WTC11 (cell line): ENCODE results near the gene UBE3C. TPM values are rescaled to one million over a fixed set of nuclear protein-coding genes. Genes with fewer than 3 reads are reported as not detected.

ENCODE experiments used
- ATAC-seq: fragments of 200-7000 bp; cut with Tn5 transposase; 2 replicates; pipeline ENCODE4 v1.10.0; 2021; ENCODE audit warnings: mild to moderate bottlenecking, moderate library complexity
- Bru-seq: library from RNA; stranded (reverse); fragments of 400-500 nt; gene quantifications from one replicate; lab custom pipeline; 2021; lab: Mats Ljungman, UMichigan
- CTCF ChIA-PET: fragments of 300-600 bp; sonication (Branson Sonifier 250); formaldehyde crosslinking; loops from one replicate; lab custom pipeline; 2021; ENCODE audit warnings: antibody characterized with exemption; lab: Charles Lee
- POLR2A ChIA-PET: fragments of 350-600 bp; sonication (Branson Sonifier 250); formaldehyde crosslinking; loops from one replicate; lab custom pipeline; 2021; ENCODE audit warnings: antibody characterized with exemption; lab: Charles Lee
- DNase-seq: peaks from one replicate; pipeline ENCODE4 v3.0.0; 2021; ENCODE audit warnings: low spot score
- H3K27ac Mint-ChIP-seq: 2 replicates; pipeline ENCODE4 v1.8.0; 2021; ENCODE audit warnings: mixed read lengths
- H3K27me3 Mint-ChIP-seq: 2 replicates; pipeline ENCODE4 v1.8.0; 2021; ENCODE audit warnings: low read depth, mild to moderate bottlenecking, moderate library complexity, mixed read lengths
- H3K36me3 Mint-ChIP-seq: 2 replicates; pipeline ENCODE4 v1.8.0; 2021; ENCODE audit warnings: mixed read lengths
- H3K4me1 Mint-ChIP-seq: 2 replicates; pipeline ENCODE4 v1.8.0; 2022; ENCODE audit warnings: mixed read lengths
- H3K4me3 Mint-ChIP-seq: 2 replicates; pipeline ENCODE4 v1.8.0; 2021; ENCODE audit warnings: mild to moderate bottlenecking, moderate library complexity, mixed read lengths
- H3K9me3 Mint-ChIP-seq: 2 replicates; pipeline ENCODE4 v1.8.0; 2021; ENCODE audit warnings: mixed read lengths
- CBFB ChIP-seq: sonication (generic); formaldehyde crosslinking; IDR thresholded peaks from 2 replicates; pipeline ENCODE4 v1.8.1; 2022; ENCODE audit warnings: mild to moderate bottlenecking, low read depth, missing genetic modification reagents
- E2F4 ChIP-seq: sonication (generic); formaldehyde crosslinking; IDR thresholded peaks from 2 replicates; pipeline ENCODE4 v1.8.1; 2022; ENCODE audit warnings: low read depth, mild to moderate bottlenecking, moderate library complexity, missing genetic modification reagents, borderline replicate concordance
- ELF4 ChIP-seq: sonication (generic); formaldehyde crosslinking; IDR thresholded peaks from 2 replicates; pipeline ENCODE4 v1.8.1; 2022; ENCODE audit warnings: low read depth, mild to moderate bottlenecking, moderate library complexity, missing genetic modification reagents
- FOXJ3 ChIP-seq: sonication (generic); formaldehyde crosslinking; IDR thresholded peaks from 2 replicates; pipeline ENCODE4 v1.9.0; 2021; ENCODE audit warnings: missing genetic modification reagents, mild to moderate bottlenecking, borderline replicate concordance
- GABPB1 ChIP-seq: sonication (generic); formaldehyde crosslinking; IDR thresholded peaks from 2 replicates; pipeline ENCODE4 v1.8.1; 2023; ENCODE audit warnings: mild to moderate bottlenecking, missing genetic modification reagents
- GRHL2 ChIP-seq: fragments of 250-450 bp; sonication (Bioruptor Pico); IDR thresholded peaks from 2 replicates; pipeline ENCODE4 v1.8.0; 2022; ENCODE audit warnings: mild to moderate bottlenecking, moderate library complexity; ENCODE audit not compliant: insufficient replicate concordance, severe bottlenecking
- GTF2I ChIP-seq: fragments of 250-450 bp; sonication (Bioruptor Pico); conservative IDR thresholded peaks from 2 replicates; pipeline ENCODE4 v1.4.0; 2021; ENCODE audit warnings: mild to moderate bottlenecking
- HMGA2 ChIP-seq: fragments of 250-450 bp; sonication (Bioruptor Pico); IDR thresholded peaks from 2 replicates; pipeline ENCODE4 v1.4.0; 2021; ENCODE audit warnings: mild to moderate bottlenecking, moderate library complexity
- JUN ChIP-seq: sonication (generic); formaldehyde crosslinking; IDR thresholded peaks from 2 replicates; pipeline ENCODE4 v1.8.0; 2023; ENCODE audit warnings: mild to moderate bottlenecking, missing genetic modification reagents
- NFATC4 ChIP-seq: fragments of 250-450 bp; sonication (Bioruptor Pico); IDR thresholded peaks from 2 replicates; pipeline ENCODE4 v1.9.0; 2021; ENCODE audit warnings: mild to moderate bottlenecking
- NR2C2 ChIP-seq: sonication (generic); formaldehyde crosslinking; IDR thresholded peaks from 2 replicates; pipeline ENCODE4 v1.8.0; 2022; ENCODE audit warnings: mild to moderate bottlenecking, missing genetic modification reagents
- SMAD3 ChIP-seq: sonication (generic); formaldehyde crosslinking; IDR thresholded peaks from 2 replicates; pipeline ENCODE4 v1.8.0; 2022; ENCODE audit warnings: missing genetic modification reagents, mild to moderate bottlenecking, borderline replicate concordance
- SMAD4 ChIP-seq: sonication (generic); formaldehyde crosslinking; IDR thresholded peaks from 2 replicates; pipeline ENCODE4 v1.8.0; 2022; ENCODE audit warnings: mild to moderate bottlenecking, missing genetic modification reagents
- SP1 ChIP-seq: sonication (generic); formaldehyde crosslinking; conservative IDR thresholded peaks from 2 replicates; pipeline ENCODE4 v1.8.1; 2022; ENCODE audit warnings: missing genetic modification reagents
- TEAD1 ChIP-seq: sonication (generic); formaldehyde crosslinking; IDR thresholded peaks from 2 replicates; pipeline ENCODE4 v1.8.0; 2022; ENCODE audit warnings: mild to moderate bottlenecking, missing genetic modification reagents
- USF2 ChIP-seq: sonication (generic); formaldehyde crosslinking; IDR thresholded peaks from 2 replicates; pipeline ENCODE4 v1.8.1; 2023; ENCODE audit warnings: mild to moderate bottlenecking, missing genetic modification reagents, moderate library complexity
- ZBTB21 ChIP-seq: sonication (generic); formaldehyde crosslinking; IDR thresholded peaks from 2 replicates; pipeline ENCODE4 v1.8.1; 2023; ENCODE audit warnings: mild to moderate bottlenecking, missing genetic modification reagents, borderline replicate concordance
- ZNF121 ChIP-seq: sonication (generic); formaldehyde crosslinking; IDR thresholded peaks from 2 replicates; pipeline ENCODE4 v1.8.0; 2023; ENCODE audit warnings: missing genetic modification reagents
- ZNF138 ChIP-seq: sonication (generic); formaldehyde crosslinking; conservative IDR thresholded peaks from 2 replicates; pipeline ENCODE4 v1.8.1; 2022; ENCODE audit warnings: mild to moderate bottlenecking, moderate library complexity, missing genetic modification reagents
- ZNF232 ChIP-seq: sonication (generic); formaldehyde crosslinking; IDR thresholded peaks from 2 replicates; pipeline ENCODE4 v1.8.0; 2022; ENCODE audit warnings: mild to moderate bottlenecking, missing genetic modification reagents
- ZNF263 ChIP-seq: sonication (generic); formaldehyde crosslinking; IDR thresholded peaks from 2 replicates; pipeline ENCODE4 v1.8.1; 2022; ENCODE audit warnings: low read depth, mild to moderate bottlenecking, moderate library complexity, missing genetic modification reagents
- ZNF423 ChIP-seq: fragments of 250-450 bp; sonication (Bioruptor Pico); IDR thresholded peaks from 2 replicates; pipeline ENCODE4 v2.1.2; 2022; ENCODE audit warnings: mild to moderate bottlenecking, moderate library complexity
- ZNF532 ChIP-seq: fragments of 250-450 bp; sonication (Bioruptor Pico); IDR thresholded peaks from 2 replicates; pipeline ENCODE4 v1.9.0; 2021; ENCODE audit warnings: mild to moderate bottlenecking, borderline replicate concordance
- long read RNA-seq, 3 experiments: library from RNA in 1 of 3; library from capped mRNA in 1 of 3; library from polyadenylated mRNA in 1 of 3; unstranded in 2 of 3; stranded (forward) in 1 of 3; transcript quantifications; one replicate each; pipeline ENCODE4 v2.0.0, GENCODE V29; 2021
- total RNA-seq: library from RNA; stranded (reverse); gene quantifications from 3 replicates; pipeline ENCODE4 v1.2.3, GENCODE V29; 2021
- TF ChIP-seq, protein P1 (sequence below): fragments of 250-450 bp; sonication (Bioruptor Pico); IDR thresholded peaks from 2 replicates; pipeline ENCODE4 v1.8.0; 2021; ENCODE audit warnings: mild to moderate bottlenecking
- TF ChIP-seq, protein P2 (sequence below): sonication (generic); formaldehyde crosslinking; IDR thresholded peaks from 2 replicates; pipeline ENCODE4 v1.8.0; 2022; ENCODE audit warnings: missing genetic modification reagents

UBE3C gene
- total RNA-seq (52.4 to 59.7 TPM (median 53.8 TPM) in 3 replicates), Bru-seq, nascent RNA (percentile 91 among the genes with signal in this experiment)
- long read RNA-seq, experiment 1, full-length matches to known transcripts: 145 of 246 reads
- long read RNA-seq, experiment 1, partial matches to known transcripts: 52 of 246 reads
- long read RNA-seq, experiment 1, other reads (novel, unspliced or antisense): 49 of 246 reads
- long read RNA-seq, experiment 2, partial matches to known transcripts: 24 of 82 reads
- long read RNA-seq, experiment 2, other reads (novel, unspliced or antisense): 54 of 82 reads
- long read RNA-seq, experiment 3, partial matches to known transcripts: 2 of 3 reads
- long read RNA-seq, experiment 3, other reads (novel, unspliced or antisense): 1 of 3 reads

GRCh38 chr7:157138424-157139110 is at the start of gene UBE3C:
Gene UBE3C (plus strand): TSS chr7:157138926. CDS start chr7:157139273, 347 bp downstream.
- Mint-ChIP-seq H3K27me3 (no peaks in the 10 kb centered on the region; the same call in 1 of the 2 replicates), H3K4me3 (peak within 1 kb of the TSS; percentile 84), H3K9me3 (no peaks in the 10 kb centered on the region), H3K4me1 (peaks cover 33% of the 10 kb centered on the region), H3K36me3 (peaks cover 26% of the 10 kb centered on the region), H3K27ac (0 out of 2 replicates have a peak within 1 kb of the TSS, but pooled peaks have one; percentile 36)
- ChIA-PET CTCF (interaction anchor here (0.5 kb wide), 1 partner anchor 239 kb away, joined by 3 read pairs; no protein-coding TSS in a partner anchor), POLR2A (no interaction called here)
- peak; percentile 83 for ATAC-seq
- DNase-seq: peak; percentile 85
- no peak for TF ChIP-seq ZNF121 (CRISPR knock-in tag)
- TF ChIP-seq HMGA2 (CRISPR knock-in tag): no peak
- peak; percentile 88 for TF ChIP-seq TEAD1 (CRISPR knock-in tag)
- no peak for TF ChIP-seq GTF2I (CRISPR knock-in tag)
- TF ChIP-seq ZNF532 (CRISPR knock-in tag): no peak
- TF ChIP-seq SMAD4 (CRISPR knock-in tag): no peak
- TF ChIP-seq ZNF263 (CRISPR knock-in tag): peak; percentile 38; the same call in 1 of the 2 replicates
- no peak for TF ChIP-seq ELF4
- no peak for TF ChIP-seq E2F4 (CRISPR knock-in tag)
- TF ChIP-seq ZNF138: no peak
- TF ChIP-seq NR2C2 (CRISPR knock-in tag): no peak
- no peak for TF ChIP-seq GABPB1 (CRISPR knock-in tag)
- TF ChIP-seq JUN (CRISPR knock-in tag): no peak
- no peak for TF ChIP-seq USF2 (CRISPR knock-in tag)
- TF ChIP-seq ZNF232: peak; percentile 96
- TF ChIP-seq CBFB (CRISPR knock-in tag): no peak
- TF ChIP-seq, protein P1, sequence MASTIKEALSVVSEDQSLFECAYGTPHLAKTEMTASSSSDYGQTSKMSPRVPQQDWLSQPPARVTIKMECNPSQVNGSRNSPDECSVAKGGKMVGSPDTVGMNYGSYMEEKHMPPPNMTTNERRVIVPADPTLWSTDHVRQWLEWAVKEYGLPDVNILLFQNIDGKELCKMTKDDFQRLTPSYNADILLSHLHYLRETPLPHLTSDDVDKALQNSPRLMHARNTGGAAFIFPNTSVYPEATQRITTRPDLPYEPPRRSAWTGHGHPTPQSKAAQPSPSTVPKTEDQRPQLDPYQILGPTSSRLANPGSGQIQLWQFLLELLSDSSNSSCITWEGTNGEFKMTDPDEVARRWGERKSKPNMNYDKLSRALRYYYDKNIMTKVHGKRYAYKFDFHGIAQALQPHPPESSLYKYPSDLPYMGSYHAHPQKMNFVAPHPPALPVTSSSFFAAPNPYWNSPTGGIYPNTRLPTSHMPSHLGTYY (CRISPR knock-in tag): no peak
- no peak for TF ChIP-seq SMAD3 (CRISPR knock-in tag)
- no peak for TF ChIP-seq FOXJ3
- TF ChIP-seq SP1: peak; percentile 94
- TF ChIP-seq, protein P2, sequence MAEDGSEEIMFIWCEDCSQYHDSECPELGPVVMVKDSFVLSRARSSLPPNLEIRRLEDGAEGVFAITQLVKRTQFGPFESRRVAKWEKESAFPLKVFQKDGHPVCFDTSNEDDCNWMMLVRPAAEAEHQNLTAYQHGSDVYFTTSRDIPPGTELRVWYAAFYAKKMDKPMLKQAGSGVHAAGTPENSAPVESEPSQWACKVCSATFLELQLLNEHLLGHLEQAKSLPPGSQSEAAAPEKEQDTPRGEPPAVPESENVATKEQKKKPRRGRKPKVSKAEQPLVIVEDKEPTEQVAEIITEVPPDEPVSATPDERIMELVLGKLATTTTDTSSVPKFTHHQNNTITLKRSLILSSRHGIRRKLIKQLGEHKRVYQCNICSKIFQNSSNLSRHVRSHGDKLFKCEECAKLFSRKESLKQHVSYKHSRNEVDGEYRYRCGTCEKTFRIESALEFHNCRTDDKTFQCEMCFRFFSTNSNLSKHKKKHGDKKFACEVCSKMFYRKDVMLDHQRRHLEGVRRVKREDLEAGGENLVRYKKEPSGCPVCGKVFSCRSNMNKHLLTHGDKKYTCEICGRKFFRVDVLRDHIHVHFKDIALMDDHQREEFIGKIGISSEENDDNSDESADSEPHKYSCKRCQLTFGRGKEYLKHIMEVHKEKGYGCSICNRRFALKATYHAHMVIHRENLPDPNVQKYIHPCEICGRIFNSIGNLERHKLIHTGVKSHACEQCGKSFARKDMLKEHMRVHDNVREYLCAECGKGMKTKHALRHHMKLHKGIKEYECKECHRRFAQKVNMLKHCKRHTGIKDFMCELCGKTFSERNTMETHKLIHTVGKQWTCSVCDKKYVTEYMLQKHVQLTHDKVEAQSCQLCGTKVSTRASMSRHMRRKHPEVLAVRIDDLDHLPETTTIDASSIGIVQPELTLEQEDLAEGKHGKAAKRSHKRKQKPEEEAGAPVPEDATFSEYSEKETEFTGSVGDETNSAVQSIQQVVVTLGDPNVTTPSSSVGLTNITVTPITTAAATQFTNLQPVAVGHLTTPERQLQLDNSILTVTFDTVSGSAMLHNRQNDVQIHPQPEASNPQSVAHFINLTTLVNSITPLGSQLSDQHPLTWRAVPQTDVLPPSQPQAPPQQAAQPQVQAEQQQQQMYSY (CRISPR knock-in tag): no peak
- peak; percentile 41; the same call in 1 of the 2 replicates for TF ChIP-seq ZNF423 (CRISPR knock-in tag)
- TF ChIP-seq GRHL2: no peak
- TF ChIP-seq NFATC4 (CRISPR knock-in tag): no peak
- no peak for TF ChIP-seq ZBTB21 (CRISPR knock-in tag)
